HG02970 (cell line): Measurements from ENCODE around the gene ADAMTS10.
"Not testable (repeated sequence)": the region's sequence is repeated elsewhere in the genome, so short reads cannot be mapped to it uniquely, and the experiment has no call there.

ENCODE experiments used
- ATAC-seq: cut with Tn5 transposase; IDR thresholded peaks from one replicate; pipeline ENCODE4 v1.9.1; 2021; ENCODE audit warnings: mild to moderate bottlenecking, moderate library complexity, moderate number of reproducible peaks; ENCODE audit not compliant: unreplicated experiment, low FRiP score

The ADAMTS10 gene

DNA sequence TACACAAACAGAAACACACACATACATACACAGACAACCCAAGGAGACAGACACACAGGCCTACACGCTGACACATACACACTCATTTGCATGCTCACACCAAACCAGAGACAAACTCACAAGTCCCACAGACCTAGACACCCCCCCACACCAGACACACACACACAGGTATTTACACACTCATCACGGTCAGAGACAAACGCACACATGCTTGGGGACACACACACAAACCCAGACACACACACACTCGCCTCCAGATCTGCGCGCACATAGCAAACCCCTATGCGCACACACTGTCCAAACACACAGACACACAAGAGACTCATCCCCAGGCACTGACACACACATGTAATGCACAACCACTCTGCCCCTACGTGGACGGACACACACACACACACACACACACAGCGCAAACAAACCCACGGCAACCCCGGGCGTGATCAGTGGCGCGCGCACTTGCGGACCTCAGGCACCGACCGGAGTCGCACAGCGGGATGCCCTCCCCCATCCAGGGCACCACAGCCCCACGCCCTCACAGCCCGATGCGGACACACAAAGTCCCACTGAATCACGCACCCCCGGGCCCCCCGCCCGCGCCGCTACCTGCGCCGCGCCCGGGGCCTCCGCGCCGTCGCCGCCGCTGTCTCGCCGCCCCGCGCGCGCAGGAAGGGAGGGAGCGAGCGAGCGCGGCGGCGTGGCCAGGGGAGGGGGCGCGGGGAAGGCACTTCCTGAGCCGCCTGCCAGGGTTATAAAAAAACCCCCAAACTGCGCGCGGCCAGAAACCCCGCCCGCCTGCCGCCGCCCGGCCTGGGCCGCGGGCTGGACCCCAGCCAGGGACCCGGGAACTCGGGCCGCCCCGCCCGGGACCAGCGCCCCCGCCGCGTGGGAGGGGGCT, at the start of gene ADAMTS10:
Gene ADAMTS10, minus strand, starts transcription at position 675 of the 895 bp plus-strand sequence. CDS start 5,005 bp downstream, outside the sequence.
- no peak for ATAC-seq

DNA sequence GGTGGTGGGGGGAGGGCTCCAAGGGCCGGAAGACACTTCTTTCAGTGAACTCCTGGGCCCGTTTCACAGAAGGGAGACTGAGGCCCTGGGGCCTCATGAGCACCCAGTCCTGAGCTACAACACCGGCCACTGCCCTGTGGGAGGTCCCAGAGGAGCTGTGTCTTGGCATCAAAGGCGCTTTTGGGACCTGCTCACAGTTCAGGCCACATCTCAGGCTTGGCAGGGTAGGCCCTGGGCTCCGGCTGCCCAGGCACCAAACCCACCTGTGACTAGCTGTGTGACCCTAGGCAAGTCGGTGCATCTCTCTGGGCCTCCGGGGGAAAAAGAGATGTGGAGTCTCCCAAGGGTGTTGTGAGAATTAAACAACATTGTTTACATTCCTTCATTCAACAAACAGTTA, 49.4 kb upstream of the ADAMTS10 start:
- ATAC-seq, result no peak

DNA sequence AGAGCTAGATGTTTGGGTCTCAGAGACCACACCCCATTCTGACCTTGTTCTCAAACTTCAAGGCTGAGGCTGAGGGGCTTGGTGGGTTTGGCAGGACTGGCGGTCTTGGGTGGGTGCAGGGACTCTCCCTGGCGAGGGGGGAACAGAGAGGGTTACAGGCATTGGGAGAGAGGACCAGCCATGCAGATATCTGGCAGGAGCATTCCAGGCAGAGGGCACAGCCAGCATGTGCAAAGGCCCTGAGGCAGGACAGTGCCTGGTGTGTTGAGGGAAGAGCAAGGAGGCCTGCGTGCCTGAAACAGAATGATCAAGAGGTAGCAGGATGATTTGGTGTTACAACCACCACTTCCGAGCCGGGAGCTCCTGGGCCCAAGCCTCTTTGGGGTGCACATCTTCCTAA, 47.4 kb upstream of the ADAMTS10 start:
- no peak for ATAC-seq

- no peak for ATAC-seq
Measured at GRCh38 chr19:8655340-8655709, 44.8 kb upstream of the ADAMTS10 start.

DNA sequence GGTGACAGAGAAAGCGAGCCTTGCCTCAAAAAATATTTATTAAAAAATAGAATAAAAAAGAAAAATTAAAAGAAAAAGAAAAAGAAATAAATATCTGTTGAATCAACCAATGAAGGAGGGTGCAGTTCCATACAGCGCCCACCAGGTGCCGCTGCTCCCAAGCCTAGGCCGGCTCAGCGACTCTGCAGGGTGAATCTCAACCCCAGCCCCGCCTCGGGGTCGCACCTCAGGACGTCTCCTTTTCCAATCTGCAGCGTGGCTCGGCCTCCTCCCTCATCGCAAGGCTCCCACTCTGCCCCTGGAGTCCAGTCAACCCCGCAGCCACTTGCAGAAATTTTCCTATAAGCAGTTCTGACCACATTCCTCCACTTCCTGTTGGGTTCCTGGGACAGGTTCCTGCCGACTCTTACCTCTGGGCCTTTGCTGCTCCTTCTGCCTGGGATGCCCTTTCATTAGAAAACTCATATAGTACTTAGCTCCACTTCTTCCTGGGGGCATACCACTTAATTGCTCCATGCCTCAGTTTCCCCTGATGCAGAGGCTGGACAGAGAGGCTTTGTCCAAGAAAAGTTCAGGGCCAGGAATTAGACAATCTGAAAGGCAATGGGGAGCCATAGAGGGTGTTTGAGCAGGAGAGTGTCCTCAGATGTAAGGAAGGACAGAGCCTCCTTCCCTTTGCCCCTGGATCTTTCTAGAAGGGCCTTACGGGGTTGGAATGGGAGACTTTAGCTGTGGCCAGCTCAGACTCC, 44.2 kb upstream of the ADAMTS10 start:
- no peak for ATAC-seq

GRCh38 chr19:8648240-8648639, 37.7 kb upstream of the ADAMTS10 start:
- ATAC-seq, result no peak

- ATAC-seq, result no peak
Measured at GRCh38 chr19:8643860-8644653, 33.5 kb upstream of the ADAMTS10 start.

DNA sequence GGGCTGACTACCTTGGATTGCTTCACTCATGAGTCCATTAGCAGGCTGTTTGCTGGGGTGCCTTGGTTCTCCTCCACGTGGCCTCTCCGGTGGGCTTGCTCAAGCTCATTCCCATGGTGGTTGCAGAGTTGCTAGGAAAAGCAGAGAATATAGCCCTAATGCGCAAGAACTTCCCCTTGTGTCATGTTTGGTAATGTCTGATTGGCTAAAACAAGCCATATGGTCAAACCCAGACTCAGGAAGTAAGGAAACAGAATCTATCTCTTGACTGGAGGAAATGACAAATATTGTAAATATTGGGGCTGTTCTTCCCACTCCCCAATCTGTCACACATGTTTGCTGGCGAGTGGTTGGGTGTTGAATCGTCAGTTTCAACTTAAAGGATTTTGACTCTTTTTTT, 32.0 kb upstream of the ADAMTS10 start:
- no peak for ATAC-seq

DNA sequence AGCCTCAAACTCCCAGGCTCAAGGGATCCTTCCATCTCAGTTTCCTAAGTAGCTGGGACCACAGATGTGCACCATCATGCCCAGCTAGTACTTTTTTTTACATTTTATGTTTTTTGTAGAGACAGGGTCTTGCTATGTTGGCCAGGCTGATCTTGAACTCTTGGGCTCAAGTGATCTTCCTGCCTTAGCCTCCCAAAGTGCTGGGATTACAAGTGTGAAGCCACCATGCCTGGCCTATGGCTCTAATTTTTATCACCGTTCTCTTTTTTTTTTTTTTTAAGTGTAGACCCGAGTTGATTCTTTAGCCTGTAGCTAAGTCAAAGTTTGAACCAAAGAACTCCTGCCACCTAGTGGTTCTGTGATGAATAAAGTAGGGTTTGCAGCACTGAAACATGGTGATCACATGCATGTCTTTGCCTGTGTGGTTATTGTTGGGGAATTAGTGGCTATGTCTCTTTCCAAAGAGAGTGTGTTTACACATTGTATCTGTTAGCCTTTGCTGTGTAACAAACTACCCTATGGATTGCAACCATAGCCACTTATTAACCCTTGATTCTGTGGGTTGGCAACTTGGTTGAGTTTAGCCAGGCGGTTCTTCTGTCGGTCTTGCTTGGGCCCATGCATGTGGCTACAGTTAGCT, 31.5 kb upstream of the ADAMTS10 start:
- ATAC-seq, result no peak

- no peak for ATAC-seq
Measured at GRCh38 chr19:8641221-8641907, 30.8 kb upstream of the ADAMTS10 start.

- no peak for ATAC-seq
Measured at GRCh38 chr19:8640402-8641004, 30.0 kb upstream of the ADAMTS10 start.

- no peak for ATAC-seq
Measured at GRCh38 chr19:8639821-8640401, 29.4 kb upstream of the ADAMTS10 start.

DNA sequence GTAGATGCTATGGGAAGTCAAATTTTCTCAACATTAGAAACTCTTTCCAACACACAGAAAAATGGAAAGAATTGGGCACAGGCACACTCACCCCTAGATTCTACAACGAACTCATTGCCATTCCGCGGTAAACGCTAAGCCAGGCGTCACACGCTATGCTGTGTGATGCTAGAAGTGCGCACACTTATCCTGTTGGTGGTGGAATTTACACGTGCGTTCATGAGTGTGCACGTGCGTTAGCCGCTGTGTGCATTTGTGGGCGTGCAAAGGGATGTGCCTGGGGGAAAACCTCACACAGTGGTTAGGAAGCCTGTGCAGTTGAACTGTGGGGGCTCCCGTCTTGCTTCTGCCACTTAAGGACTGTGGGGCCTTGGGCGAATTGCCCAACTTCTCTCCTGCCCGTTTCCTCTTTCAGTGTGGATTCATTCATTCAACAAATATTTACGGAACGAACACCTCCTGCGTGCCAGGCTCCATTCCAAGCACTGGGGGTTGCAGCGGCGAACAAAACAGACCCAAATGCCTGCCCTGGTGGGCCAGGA, 27.6 kb upstream of the ADAMTS10 start:
- ATAC-seq, result no peak

- not testable (repeated sequence) for ATAC-seq
Measured at GRCh38 chr19:8637070-8637469, 26.6 kb upstream of the ADAMTS10 start.

DNA sequence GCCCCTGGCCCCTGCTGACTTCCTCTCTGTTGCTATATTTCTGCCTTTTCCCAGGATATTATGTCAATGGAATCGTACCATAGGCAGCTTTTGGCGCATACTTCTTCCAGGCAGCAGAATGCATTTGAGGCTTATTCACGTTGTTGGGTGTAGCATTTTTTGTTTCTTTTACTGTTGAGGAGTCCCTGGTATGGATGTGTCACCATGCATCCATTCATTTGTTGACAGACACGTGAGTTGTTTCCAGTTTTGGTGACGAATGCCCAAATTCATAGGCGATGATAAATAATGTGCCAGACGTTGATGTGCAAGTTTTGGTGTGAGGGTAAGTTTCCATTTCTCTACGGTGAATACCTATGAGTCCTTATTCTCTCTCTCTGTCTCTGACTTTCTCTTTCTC, 24.9 kb upstream of the ADAMTS10 start:
- ATAC-seq, result no peak

GRCh38 chr19:8631425-8631819, 20.9 kb upstream of the ADAMTS10 start:
- no peak for ATAC-seq

- ATAC-seq, result no peak
Measured at GRCh38 chr19:8630796-8631424, 20.4 kb upstream of the ADAMTS10 start.

GRCh38 chr19:8629996-8630683, 19.6 kb upstream of the ADAMTS10 start, which contains the start of gene NFILZ:
Gene NFILZ, plus strand, starts transcription at chr19:8630633. Its CDS starts 46,133 bp downstream, at chr19:8676766.
- no peak for ATAC-seq
